HG03103 (cell line): ENCODE data around the gene CLK2.
"Not testable (repeated sequence)": the region's sequence is repeated elsewhere in the genome, so short reads cannot be mapped to it uniquely, and the experiment has no call there.

ENCODE experiments used
- ATAC-seq: cut with Tn5 transposase; IDR thresholded peaks from one replicate; pipeline ENCODE4 v1.9.1; 2021; ENCODE audit warnings: low read depth; ENCODE audit not compliant: unreplicated experiment

Gene CLK2

DNA sequence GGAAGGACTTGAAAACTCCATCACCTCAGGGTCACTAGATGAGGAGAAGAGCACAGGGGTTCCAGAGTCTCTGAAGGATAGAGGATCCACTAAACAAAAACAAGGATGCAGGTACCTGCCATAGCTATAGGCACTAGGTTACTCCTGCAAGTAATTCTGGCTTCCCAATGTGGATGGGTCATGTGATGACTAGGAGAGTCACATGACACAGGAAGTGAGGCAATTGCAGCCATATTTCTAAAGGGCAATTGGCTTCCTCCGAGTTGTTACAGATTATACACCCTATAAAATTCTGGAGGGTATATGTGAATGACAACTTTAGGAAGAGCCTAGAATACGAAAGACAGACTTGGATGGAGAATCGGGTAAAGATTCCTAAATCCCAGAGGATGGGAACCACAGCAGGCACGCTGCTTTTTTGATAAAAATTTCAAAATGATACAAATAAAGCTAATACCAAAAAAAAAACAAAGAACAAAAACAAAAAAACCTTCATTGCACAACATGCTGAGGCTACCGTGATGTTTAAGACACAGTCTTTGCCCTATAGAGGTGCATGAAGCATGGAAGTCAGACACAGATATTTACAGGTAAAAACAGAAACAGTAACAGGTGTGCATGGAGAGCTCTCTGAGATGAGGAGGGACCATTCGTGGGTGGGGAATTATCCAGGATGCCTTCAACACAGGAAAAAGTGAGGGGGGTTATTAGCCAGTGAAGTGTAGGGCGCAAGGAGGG lies 54.3 kb downstream of the CLK2 start:
- no peak for ATAC-seq

DNA sequence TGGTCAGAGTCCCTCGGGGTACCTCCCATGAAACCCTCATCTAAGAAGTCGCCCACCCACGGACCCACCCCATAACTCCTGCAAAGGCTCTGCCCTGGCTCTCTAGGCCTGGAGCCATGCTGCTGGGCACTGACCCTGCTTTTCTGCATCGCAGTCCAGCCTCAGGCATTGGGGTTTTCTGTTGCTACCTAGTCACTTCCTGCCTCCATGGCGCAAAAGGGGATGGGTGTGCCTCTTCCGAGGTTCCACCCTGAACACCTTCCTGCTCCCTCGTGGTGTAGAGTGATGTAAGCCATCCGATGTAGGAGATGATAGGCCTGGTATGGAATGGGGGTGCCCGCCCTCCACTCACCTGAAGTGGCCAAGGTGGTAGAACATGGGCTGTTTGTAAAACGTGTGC lies 58.6 kb downstream of the CLK2 start:
- ATAC-seq: not testable (repeated sequence)
